NCI-H345 treated with DMSO at 0.1 percent for 48 hours (cell line): Measurements from ENCODE around the gene ATG2B.

ENCODE experiments used
- DNase-seq: peaks from one replicate; lab custom pipeline; 2025; ENCODE audit not compliant: unreplicated experiment; lab: John Stamatoyannopoulos, UW

The ATG2B gene

GRCh38 chr14:96316087-96316486, 47.1 kb downstream of the ATG2B start:
- DNase-seq = no peak

GRCh38 chr14:96310906-96311305, 52.2 kb downstream of the ATG2B start:
- no peak for DNase-seq

- no peak for DNase-seq
Observed at GRCh38 chr14:96309896-96310330, 53.2 kb downstream of the ATG2B start.

DNA sequence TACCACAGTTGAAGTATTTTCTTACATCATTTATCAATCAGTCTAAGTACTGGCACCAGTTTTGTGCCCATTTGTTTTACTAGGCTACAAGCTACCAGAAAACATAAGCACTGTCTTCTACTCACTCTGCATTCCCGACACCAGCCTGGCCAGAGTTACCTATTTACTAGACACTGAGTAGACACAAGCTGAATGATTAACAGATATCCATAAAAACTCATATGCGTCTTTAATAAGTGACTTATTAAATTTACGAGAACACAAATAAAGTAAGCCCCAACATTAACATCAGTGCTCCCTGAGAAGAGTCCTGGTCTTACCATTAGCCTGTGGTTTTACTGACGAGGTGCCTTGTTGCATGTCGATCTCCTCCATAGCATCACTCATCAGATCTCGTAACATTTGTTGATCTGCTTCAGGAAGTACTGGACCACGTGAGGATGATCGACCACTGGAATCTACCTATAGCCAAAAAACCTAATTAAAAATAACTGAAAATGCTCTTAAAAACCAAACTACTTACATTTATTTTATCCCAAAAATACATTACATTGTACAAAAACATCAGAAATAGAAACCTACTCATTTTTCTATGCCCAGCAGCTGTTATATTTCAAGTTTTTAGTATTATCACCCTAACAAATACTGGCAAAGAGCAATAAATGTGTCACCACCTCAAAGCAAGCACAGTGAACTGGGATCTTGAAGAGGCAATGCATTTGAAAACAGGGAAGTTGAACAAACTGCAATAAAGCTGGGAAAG, 53.8 kb downstream of the ATG2B start:
- DNase-seq = no peak

DNA sequence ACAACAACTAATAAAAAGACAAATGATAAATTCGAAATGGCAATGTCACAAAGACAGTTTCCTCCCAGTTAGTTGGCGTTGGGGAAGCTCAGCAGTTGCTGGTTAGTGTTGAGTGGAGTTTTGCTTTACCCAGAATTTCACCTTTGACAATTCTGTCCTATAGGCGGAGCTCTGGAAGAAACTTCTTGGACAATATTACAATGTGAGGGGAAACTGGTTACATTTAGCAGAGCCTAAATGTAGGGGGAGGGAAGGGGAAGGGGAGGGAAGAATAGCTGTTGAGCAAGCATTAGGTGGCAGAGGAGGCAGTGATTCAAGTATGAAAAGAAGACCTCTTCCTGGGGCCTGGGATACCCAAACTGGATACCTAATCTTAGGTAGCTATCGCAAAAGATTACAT, 55.7 kb downstream of the ATG2B start:
- DNase-seq = no peak

- DNase-seq = no peak
Observed at GRCh38 chr14:96304956-96305355, 58.2 kb downstream of the ATG2B start.

DNA sequence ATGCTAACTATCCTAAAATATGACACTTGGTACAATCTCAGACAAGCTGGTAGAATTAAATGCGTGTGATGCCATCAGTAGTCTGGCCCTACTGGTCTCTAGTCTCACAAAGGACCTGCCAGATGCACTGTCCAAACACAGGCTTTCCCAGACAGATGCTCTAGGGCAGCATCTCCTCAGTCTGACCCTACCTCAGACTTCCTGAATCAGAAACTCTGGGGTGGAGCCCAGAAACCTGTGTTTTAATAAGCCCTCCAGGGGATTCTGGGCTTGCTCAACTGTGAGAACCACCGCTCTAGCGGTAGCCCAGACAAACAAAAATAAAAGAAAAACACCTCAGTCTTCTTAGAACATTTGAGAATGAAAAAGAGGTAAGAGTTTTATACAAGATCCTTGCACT, 59.2 kb downstream of the ATG2B start:
- no peak for DNase-seq

DNA sequence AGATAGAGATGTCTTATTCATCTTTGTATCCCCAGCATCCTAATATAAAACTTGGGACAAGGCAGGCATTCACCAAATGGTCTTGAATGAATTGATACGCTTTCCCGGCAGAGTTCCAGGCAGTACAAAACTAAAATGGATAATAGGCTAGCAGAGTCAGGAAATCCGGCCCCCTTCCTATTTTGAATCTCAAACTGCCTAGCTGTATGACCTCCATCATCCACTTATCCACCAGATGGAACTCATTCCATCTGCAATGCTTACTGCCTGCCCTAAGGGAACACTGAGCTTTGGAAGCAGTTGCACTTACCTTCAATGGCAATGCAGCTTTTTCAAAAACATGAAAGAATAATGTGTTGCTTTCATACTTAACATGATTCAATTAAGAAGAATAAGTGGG, 63.7 kb downstream of the ATG2B start:
- DNase-seq = no peak

DNA sequence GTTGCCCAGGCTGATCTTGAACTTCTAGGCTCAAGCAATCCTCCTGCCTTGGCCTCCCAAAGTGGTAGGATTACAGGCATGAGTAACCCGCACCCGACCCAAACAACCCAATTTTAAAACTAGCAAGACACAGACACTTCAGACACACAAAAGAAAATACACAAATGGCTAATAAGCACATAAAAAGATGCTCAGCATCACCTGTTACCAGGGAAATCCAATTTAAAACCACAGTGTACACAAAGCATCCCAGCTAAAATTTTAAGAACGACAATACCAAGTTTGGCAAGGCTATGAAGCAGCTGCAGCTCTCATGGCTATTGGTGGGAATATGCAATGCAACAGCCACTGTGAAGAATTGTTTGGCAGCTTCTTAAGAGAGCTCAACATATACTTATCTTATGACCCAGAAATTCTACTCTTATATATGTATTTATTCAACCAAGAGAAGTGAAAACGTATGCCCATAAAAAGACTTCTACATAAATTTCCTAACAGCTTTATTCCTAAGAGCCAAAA, 65.1 kb downstream of the ATG2B start:
- no peak for DNase-seq

DNA sequence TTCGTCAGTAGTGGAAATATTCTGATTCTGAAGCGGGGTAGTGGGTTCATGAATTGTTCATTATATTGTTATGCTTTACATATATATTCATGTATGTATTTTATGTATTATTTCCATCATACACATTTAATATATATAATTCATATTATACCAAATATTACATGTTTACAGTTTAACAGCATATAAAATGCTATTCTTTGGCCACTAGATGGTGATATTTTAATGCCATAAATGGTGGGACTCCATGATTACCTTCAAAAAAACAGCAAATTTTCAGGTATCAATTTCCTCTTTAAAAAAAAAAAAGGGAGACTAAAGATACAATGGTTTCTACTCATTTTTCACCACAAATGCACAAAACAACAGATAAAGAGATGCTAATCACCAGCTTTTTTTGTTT, 66.1 kb downstream of the ATG2B start:
- peak; percentile 8 for DNase-seq

DNA sequence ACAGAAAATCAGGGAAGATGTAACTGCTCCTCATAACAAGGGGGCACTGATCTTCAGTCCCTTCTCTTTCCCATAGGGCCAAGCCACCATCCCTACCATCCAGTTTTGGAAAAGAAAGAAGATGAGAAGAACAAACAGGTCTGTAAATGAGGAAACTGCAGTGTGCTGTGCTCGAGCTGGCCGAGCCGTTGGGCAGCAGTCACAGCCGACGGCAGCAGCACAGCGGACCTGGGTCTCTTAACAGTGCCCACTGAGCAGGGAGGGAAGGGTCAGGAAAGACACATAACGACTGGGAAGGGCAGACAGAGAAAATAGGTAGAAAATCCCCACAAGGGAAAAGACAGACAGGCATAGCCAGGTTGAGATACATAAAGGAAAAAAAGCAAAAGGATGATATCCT, 68.9 kb downstream of the ATG2B start:
- no peak for DNase-seq

DNA sequence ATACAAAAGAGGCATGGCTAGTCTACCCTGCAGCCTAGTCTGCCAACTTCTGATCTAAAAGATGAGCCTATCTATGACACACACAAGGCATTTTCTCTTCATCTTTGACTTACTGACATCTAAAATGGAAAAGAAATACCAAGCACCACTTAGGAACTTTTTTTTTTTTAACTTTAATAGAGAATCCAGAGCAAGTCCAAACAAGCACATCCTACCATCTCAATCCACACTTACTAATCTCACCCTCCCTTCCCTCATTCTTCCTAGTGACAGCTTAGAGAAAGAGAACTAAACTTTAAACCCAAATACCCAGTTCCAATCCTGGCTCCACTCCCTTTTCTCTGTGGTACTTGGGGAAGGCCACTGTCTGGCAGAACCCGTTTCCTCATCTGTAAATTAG, 75.3 kb downstream of the ATG2B start:
- DNase-seq = no peak

GRCh38 chr14:96286251-96286650, 76.9 kb downstream of the ATG2B start:
- DNase-seq = no peak

- no peak for DNase-seq
Observed at GRCh38 chr14:96285667-96286066, 77.5 kb downstream of the ATG2B start.

GRCh38 chr14:96284430-96284829, 78.7 kb downstream of the ATG2B start:
- DNase-seq = no peak

GRCh38 chr14:96284008-96284407, 79.1 kb downstream of the ATG2B start:
- DNase-seq = no peak

- no peak for DNase-seq
Observed at GRCh38 chr14:96281486-96281885, 81.7 kb downstream of the ATG2B start.

DNA sequence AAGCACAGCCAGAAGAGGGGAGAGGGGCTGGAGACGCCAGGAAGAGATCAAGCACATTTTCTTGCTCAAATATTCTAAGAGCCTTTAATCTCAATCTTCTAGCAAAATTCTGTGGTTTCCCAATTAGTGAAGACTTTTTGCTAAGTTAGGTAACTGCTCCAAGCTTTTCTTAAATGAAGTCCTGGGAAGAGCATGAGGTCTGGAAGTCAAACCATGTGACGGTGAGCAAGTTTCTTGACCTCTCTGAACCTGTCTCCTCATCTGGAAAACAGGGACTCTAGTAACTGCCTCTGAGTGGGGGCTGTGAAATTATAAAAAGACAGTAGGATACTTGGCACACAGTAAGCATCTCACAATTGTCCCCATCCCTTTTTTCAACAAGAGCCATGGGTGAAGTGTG, 83.0 kb downstream of the ATG2B start:
- DNase-seq = no peak

DNA sequence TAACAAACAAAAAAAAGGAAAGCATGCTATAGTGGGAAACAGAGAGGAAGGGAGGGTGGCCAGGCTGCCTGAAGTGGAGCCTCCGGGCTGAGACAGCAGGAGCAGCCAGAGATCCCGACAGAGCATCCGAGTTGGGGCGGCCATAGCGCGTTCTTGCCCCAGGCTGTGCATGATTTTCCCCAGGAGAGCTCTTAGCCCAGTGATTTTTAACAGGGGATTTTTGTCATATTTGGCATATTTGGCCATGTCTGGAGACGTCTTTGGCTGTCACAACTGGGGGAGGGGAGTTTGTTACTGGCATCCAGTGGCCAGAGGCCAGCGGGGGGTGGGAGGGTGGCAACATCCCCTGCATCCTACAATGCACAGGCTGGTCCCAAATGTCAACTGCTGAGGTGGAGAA, 83.6 kb downstream of the ATG2B start:
- no peak for DNase-seq

DNA sequence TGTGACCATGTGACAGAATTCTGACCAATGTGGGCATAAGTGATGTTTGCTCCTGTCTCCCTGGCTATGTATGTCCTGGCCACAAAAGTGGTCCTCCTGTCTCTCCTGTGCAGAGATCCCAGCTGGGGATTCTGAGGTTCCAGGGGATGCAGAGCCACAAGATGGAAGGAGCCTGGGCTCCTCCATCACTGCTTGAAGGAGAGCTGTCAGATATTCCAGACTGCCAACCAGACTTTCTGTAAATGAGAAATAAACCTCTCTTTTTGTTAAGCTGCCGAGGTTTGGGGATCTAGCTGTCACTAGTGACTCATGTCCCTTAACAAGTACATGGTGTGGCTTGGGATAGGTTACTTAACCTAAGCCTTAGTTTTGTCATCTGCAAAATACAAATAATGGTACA, 85.3 kb downstream of the ATG2B start:
- DNase-seq = no peak

DNA sequence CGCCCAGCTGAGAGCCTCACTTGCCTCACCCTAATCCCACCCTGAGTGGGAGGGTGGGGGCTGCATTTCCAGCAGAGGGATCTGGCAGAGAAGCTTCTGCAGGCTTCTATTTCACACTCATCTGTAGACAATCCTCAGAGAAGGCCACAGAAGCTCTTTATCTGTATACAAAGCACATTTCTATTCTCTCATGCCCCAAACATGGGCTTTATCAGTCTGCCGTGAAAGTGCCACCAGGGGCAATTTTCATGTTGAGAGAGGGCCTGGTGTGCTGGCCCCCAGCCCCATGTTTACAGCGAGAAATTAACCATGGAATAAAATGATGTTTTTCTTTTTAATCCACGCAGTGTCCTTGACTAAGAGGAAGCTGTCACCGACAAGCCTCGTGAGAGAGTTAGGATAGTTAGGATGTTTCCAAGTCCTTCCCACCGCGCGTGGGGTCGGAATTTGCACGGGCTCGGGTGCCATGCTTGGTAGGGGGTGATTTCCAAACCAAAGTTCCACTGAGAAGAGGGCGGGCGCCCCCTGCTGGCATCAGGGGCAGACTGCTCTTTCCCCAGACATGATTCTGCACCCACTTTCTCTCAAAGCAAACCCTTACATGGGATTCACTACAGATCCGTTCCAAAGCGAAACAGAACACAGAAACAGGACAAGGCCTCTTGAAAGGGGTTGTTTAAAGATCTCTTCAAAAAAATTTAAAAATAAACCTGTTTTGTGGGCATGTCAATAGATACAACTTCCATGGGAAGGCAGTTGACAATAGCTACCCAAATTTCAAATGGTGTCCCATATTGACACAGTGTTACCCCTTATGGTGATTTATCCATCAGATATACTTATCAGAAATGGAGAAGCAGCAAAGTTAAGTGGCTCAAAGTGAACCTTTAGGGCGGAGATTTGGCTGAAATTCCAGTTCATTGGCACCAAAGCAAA, 87.7 kb downstream of the ATG2B start:
- DNase-seq = peak; percentile 47

DNA sequence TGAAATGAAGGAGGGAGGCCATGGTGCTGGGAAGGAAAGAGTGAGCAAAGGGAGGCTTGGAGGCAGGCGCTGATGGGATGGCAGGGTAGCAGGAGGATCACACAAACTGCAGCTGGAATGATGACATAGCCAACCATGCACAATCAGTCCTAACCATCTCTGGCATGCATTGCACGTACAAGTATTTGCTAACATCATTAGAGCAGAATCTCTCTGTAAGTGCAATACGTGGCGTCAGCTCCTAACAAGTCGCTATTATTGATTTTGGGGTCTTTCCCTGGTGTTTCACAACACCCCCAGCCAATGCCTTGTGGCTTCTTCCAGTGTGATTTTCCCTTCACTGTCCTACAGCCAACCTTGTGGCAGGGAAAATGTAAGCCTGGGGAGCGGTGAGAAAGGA, 88.6 kb downstream of the ATG2B start:
- no peak for DNase-seq
